ENCODE data around the gene IP6K1. TPM values are rescaled to one million over a fixed set of nuclear protein-coding genes. Genes with fewer than 3 reads are reported as not detected.

The IP6K1 gene
- total RNA-seq, 1 experiment from 2014 or later: 44.8 TPM

DNA sequence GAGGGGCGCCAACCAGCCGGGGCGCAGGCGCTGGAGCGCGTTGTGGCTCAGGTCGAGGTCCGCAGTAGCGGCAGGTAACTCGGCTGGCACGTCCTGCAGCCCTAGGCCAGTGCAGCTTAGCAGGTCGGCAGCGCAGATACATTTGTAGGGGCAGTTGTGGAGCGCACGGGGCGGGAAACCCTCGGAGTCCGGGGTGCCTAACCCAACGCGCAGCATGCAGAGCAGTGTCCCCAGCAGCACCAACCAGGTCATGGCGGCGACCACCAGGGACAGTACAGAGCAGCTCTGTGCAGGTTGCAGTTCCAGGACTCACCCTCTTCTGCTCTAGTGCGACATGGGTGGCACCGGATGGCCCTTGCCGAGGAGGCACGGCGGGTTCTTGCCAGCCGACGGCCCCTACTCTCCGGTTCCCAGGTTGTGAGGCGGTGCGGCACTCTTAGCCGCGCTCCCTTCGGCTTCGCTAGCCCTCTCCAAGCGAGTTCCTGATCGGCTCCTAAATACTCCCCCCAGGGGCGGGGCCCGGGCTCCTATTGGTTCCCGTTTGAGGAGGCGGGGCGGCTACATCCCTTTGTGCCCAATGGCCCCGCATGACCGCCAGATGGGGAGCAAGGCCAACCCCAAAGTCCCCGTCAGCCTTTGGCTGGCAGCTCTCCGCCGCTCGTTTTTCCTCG, 67.0 kb downstream of the IP6K1 start, which contains the start of gene AMIGO3:
Gene AMIGO3, minus strand, starts transcription at position 471 of the 671 bp plus-strand sequence. Its CDS starts 219 bp downstream, at position 252.
- peaks cover 60% of the 10 kb centered on the region for H3K36me3 Mint-ChIP-seq (ENCODE audit: insufficient read depth, unreplicated experiment)
- intact Hi-C loops (cut with micrococcal nuclease): no loop called here
- BruUV-seq (replicated peaks): no TSS peak
- ChIA-PET POLR2A (interaction anchor here (1.4 kb wide), 2 partner anchors 8 to 68 kb away, joined by 4 to 5 read pairs; partner anchors contain the start of gene IP6K1), CTCF (interaction anchor here (0.6 to 0.7 kb wide), 3 partner anchors 7 to 457 kb away, joined by 3 to 5 read pairs (median 3); no protein-coding TSS in a partner anchor)
- H3K9me3 Mint-ChIP-seq (ENCODE audit: unreplicated experiment): no peaks in the 10 kb centered on the region
- TF ChIP-seq, protein P1, sequence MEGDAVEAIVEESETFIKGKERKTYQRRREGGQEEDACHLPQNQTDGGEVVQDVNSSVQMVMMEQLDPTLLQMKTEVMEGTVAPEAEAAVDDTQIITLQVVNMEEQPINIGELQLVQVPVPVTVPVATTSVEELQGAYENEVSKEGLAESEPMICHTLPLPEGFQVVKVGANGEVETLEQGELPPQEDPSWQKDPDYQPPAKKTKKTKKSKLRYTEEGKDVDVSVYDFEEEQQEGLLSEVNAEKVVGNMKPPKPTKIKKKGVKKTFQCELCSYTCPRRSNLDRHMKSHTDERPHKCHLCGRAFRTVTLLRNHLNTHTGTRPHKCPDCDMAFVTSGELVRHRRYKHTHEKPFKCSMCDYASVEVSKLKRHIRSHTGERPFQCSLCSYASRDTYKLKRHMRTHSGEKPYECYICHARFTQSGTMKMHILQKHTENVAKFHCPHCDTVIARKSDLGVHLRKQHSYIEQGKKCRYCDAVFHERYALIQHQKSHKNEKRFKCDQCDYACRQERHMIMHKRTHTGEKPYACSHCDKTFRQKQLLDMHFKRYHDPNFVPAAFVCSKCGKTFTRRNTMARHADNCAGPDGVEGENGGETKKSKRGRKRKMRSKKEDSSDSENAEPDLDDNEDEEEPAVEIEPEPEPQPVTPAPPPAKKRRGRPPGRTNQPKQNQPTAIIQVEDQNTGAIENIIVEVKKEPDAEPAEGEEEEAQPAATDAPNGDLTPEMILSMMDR (IDR thresholded peaks at IDR 0.05; ENCODE audit: unreplicated experiment): peak; percentile 12
- no peaks in the 10 kb centered on the region for H3K27me3 Mint-ChIP-seq (ENCODE audit: insufficient read depth, unreplicated experiment)
- peak within 1 kb of the TSS; percentile 59 for H3K4me3 Mint-ChIP-seq (ENCODE audit: unreplicated experiment)
- H3K4me1 Mint-ChIP-seq (ENCODE audit: insufficient read depth, unreplicated experiment): peaks cover 12% of the 10 kb centered on the region
- H3K27ac Mint-ChIP-seq (ENCODE audit: low read depth, unreplicated experiment): no peak within 1 kb of the TSS
- peak; percentile 87 for DNase-seq (ENCODE audit: unreplicated experiment)

DNA sequence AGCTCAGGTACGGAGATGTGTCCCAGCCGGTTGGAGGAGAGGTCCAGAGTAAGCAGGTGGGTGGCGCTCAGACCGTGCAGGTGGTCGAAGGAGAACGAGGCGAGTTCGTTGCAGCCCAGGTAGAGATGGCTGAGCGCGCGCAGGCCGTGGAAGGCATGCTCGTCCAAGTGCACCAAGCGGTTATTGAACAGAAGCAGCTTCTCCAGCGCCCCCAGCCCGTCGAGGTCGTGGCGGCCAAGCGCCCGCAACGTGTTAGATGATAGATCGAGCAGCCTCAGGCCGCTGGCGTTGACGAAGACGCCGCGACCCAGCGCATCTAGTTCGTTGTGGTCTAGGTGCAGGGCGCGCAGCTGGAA, 67.5 kb downstream of the IP6K1 start:
- POLR2A ChIA-PET: interaction anchor here (1.4 kb wide), 2 partner anchors 8 to 68 kb away, joined by 4 to 5 read pairs; partner anchors contain the start of gene IP6K1
- CTCF ChIA-PET: interaction anchor here (0.6 to 1.3 kb wide), 4 partner anchors 46 to 325 kb away, joined by 3 read pairs; no protein-coding TSS in a partner anchor
- peak overlapping the region; percentile 59 for H3K4me3 Mint-ChIP-seq (ENCODE audit: unreplicated experiment)
- no peak overlapping the region for H3K27ac Mint-ChIP-seq (ENCODE audit: low read depth, unreplicated experiment)
- peaks cover 56% of the 10 kb centered on the region for H3K36me3 Mint-ChIP-seq (ENCODE audit: insufficient read depth, unreplicated experiment)
- H3K9me3 Mint-ChIP-seq (ENCODE audit: unreplicated experiment): no peaks in the 10 kb centered on the region
- no peak for DNase-seq (ENCODE audit: unreplicated experiment)
- no TSS peak for BruUV-seq (replicated peaks)
- TF ChIP-seq, protein P1 (IDR thresholded peaks at IDR 0.05; ENCODE audit: unreplicated experiment): no peak
- peaks cover 9% of the 10 kb centered on the region for H3K4me1 Mint-ChIP-seq (ENCODE audit: insufficient read depth, unreplicated experiment)
- H3K27me3 Mint-ChIP-seq (ENCODE audit: insufficient read depth, unreplicated experiment): no peaks in the 10 kb centered on the region
- intact Hi-C loops (cut with micrococcal nuclease): no loop called here

DNA sequence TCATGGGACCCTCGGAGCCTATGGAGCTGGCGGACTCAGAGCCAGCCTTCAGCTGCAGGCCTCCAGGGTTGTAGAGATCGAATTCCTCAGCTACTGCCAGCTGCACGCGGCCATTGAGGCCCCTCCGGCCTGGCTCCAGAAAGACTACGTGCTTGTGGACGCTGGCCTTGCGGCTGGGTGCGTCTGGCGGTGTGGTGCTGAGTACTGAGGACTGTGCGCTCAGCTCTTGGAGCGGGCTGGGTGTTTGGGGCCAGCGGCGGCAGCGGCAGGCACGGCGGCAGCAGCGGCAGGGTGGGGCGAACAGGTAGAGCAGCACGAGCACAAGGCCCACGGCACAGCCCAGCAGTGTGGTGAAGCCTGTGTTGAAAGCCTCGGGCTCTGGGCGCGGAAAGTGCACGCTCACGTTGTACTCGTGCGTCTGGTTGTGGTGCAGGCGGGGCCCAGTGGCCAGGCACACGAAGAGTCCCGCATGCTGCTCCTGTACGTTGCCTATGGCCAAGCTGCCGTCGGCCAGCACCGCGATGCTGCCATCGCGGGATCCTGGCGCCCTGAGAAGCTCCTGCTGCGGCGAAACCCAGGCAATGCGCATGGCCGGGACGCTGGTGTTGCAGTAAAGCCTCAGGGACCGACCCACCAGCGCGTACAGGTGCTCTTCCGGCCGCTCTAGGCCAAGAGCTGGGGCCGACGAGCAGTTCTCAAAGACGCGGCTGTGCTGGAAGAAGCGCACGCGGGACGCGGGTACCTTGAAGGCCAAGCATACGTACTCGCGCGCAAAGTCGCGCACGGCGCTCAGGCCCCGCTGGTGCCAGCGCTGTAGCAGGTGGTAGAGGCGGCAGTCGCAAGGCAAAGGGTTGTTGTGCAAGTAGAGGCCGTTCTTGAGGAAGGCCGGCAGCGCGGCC, 68.1 kb downstream of the IP6K1 start:
- Mint-ChIP-seq H3K27me3 (ENCODE audit: insufficient read depth, unreplicated experiment) (no peaks in the 10 kb centered on the region), H3K36me3 (ENCODE audit: insufficient read depth, unreplicated experiment) (peaks cover 50% of the 10 kb centered on the region), H3K4me3 (ENCODE audit: unreplicated experiment) (peak overlapping the region; percentile 59), H3K4me1 (ENCODE audit: insufficient read depth, unreplicated experiment) (peaks cover 9% of the 10 kb centered on the region), H3K27ac (ENCODE audit: low read depth, unreplicated experiment) (no peak overlapping the region), H3K9me3 (ENCODE audit: unreplicated experiment) (no peaks in the 10 kb centered on the region)
- TF ChIP-seq, protein P1 (IDR thresholded peaks at IDR 0.05; ENCODE audit: unreplicated experiment): no peak
- no TSS peak for BruUV-seq (replicated peaks)
- CTCF ChIA-PET: interaction anchor here (0.6 to 1.3 kb wide), 7 partner anchors 11 to 325 kb away, joined by 3 read pairs; no protein-coding TSS in a partner anchor
- no peak for DNase-seq (ENCODE audit: unreplicated experiment)
- intact Hi-C loops (cut with micrococcal nuclease): no loop called here
- POLR2A ChIA-PET: interaction anchor here (0.6 kb wide), 1 partner anchor 73 kb away, joined by 3 read pairs; no protein-coding TSS in a partner anchor
